ENCODE data around the gene WDR36.

- TF ChIP-seq CTCF (conservative IDR thresholded peaks at IDR 0.05): no peak
- TF ChIP-seq EZH2 (IDR thresholded peaks at IDR 0.05; ENCODE audit: low read depth): no peak
These were observed 34.7 kb downstream of the WDR36 start for GRCh38 chr5:111126896-111127295.

All from PC-9 (cell line).